ENCODE data around the gene PSMD11. TPM values are rescaled to one million over a fixed set of nuclear protein-coding genes. Genes with fewer than 3 reads are reported as not detected.
"Not testable (repeated sequence)": the region's sequence is repeated elsewhere in the genome, so short reads cannot be mapped to it uniquely, and the experiment has no call there.

Gene PSMD11
- total RNA-seq, 4 donors from 2014 or later, result 10.8 to 89.3 (median 58.5) TPM

DNA sequence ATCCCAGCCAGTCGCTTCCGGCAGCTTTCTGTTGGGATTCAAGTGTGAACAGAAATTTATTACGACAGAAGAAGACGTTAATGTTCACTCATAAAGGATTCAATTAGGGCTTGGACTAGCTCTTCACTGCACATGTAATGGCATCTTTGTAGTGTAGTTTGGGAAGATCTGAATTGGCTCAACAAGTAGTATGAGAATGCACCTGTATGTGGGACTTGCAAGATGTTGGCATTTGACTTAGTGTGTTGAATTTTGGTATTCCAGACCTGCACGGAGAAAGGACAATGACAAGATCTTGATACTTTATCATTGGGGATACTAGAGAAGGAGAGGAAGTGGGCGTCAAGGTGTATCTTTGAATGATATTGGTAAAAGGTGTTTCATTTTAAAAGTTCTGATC, 1.2 kb downstream of the PSMD11 start:
- intact Hi-C loops (cut with DNase I; ENCODE audit: low total_unique reads), result no loop called here
- TF ChIP-seq, protein P1, sequence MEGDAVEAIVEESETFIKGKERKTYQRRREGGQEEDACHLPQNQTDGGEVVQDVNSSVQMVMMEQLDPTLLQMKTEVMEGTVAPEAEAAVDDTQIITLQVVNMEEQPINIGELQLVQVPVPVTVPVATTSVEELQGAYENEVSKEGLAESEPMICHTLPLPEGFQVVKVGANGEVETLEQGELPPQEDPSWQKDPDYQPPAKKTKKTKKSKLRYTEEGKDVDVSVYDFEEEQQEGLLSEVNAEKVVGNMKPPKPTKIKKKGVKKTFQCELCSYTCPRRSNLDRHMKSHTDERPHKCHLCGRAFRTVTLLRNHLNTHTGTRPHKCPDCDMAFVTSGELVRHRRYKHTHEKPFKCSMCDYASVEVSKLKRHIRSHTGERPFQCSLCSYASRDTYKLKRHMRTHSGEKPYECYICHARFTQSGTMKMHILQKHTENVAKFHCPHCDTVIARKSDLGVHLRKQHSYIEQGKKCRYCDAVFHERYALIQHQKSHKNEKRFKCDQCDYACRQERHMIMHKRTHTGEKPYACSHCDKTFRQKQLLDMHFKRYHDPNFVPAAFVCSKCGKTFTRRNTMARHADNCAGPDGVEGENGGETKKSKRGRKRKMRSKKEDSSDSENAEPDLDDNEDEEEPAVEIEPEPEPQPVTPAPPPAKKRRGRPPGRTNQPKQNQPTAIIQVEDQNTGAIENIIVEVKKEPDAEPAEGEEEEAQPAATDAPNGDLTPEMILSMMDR (IDR thresholded peaks at IDR 0.05), result no peak
- no peak for TF ChIP-seq POLR2A (IDR thresholded peaks at IDR 0.05)
- Histone ChIP-seq H3K9me3 (no peaks in the 10 kb centered on the region), H3K27me3 (no peaks in the 10 kb centered on the region), H3K4me3 (peak overlapping the region; percentile 67 to 90), H3K36me3 (no peaks in the 10 kb centered on the region), H3K27ac (no peak overlapping the region), H3K4me1 (no peaks in the 10 kb centered on the region)
- no peak for DNase-seq

DNA sequence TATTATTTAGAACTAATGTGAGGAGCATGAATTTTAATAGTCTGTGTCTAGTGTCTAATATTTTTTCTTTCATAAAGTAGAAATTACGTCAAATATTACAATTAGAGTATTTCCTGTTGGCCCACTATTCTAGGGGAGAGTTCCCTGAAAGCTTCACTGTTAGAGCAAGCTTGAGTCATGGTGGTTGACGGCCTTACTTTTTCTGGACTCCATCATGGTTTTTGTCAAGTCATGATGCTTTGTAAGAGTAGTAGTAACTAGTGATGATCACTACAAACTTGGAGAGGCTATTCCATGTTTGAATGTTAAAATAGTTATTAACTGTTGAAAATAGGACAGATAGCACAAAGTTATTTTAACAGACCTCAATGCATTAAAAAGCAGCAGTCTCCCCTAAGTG, 1.7 kb downstream of the PSMD11 start:
- no peaks in the 10 kb centered on the region for H3K36me3 ChIP-seq
- no peak for TF ChIP-seq POLR2A (IDR thresholded peaks at IDR 0.05)
- TF ChIP-seq, protein P1 (IDR thresholded peaks at IDR 0.05), result no peak
- intact Hi-C loops (cut with DNase I; ENCODE audit: low total_unique reads), result no loop called here
- DNase-seq, result no peak
- peak overlapping the region in 1 of 2 donors; percentile 67 for H3K4me3 ChIP-seq
- H3K27ac ChIP-seq, result no peak overlapping the region
- H3K9me3 ChIP-seq, result no peaks in the 10 kb centered on the region
- no peaks in the 10 kb centered on the region for H3K27me3 ChIP-seq
- H3K4me1 ChIP-seq, result no peaks in the 10 kb centered on the region

DNA sequence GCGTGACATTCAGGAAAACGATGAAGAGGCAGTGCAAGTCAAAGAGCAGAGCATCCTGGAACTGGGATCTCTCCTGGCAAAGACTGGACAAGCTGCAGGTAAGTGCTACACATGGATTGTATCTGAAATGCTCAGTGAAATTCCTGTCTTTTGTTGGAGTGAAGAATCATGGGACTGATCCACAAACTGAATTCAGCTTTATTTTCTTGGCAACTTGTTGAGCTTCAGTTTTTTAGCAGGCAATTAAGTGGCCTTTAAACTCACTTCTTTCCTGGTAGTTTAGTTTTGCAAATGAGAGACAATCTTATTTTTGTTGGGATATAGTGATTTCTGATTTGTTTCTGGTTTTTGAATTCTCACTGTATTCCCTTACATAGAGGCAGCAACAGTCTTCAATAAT, 2.6 kb downstream of the PSMD11 start:
- no peak for TF ChIP-seq POLR2A (IDR thresholded peaks at IDR 0.05)
- TF ChIP-seq, protein P1 (IDR thresholded peaks at IDR 0.05), result no peak
- no peaks in the 10 kb centered on the region for H3K36me3 ChIP-seq
- H3K4me3 ChIP-seq, result no peak overlapping the region
- H3K27ac ChIP-seq, result no peak overlapping the region
- intact Hi-C loops (cut with DNase I; ENCODE audit: low total_unique reads), result no loop called here
- no peak for DNase-seq
- no peaks in the 10 kb centered on the region for H3K27me3 ChIP-seq
- no peaks in the 10 kb centered on the region for H3K4me1 ChIP-seq
- H3K9me3 ChIP-seq, result no peaks in the 10 kb centered on the region

DNA sequence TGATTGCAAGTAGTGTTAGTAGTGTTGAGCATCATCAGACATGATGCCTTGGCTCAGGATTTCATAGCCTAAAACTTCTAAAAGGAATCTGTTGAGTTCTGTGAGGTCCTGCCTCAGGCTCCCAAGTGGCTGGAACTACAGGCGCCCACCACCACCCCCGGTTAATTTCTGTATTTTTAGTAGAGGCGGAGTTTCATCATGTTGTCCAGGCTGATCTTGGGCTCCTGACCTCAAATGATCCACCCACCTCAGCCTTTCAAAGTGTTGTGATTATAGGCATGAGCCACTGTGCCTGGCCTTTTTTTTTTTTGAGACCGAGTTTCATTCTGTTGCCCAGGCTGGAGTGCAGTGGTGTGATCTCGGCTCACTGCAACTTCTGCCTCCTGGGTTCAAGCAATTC, 5.7 kb downstream of the PSMD11 start:
- H3K4me1 ChIP-seq, result no peaks in the 10 kb centered on the region
- H3K27ac ChIP-seq, result no peak overlapping the region
- no peak for DNase-seq
- H3K4me3 ChIP-seq, result no peak overlapping the region
- intact Hi-C loops (cut with DNase I; ENCODE audit: low total_unique reads), result no loop called here
- no peaks in the 10 kb centered on the region for H3K9me3 ChIP-seq
- H3K36me3 ChIP-seq, result no peaks in the 10 kb centered on the region
- no peaks in the 10 kb centered on the region for H3K27me3 ChIP-seq
- TF ChIP-seq POLR2A (IDR thresholded peaks at IDR 0.05), result no peak
- TF ChIP-seq, protein P1 (IDR thresholded peaks at IDR 0.05), result no peak

DNA sequence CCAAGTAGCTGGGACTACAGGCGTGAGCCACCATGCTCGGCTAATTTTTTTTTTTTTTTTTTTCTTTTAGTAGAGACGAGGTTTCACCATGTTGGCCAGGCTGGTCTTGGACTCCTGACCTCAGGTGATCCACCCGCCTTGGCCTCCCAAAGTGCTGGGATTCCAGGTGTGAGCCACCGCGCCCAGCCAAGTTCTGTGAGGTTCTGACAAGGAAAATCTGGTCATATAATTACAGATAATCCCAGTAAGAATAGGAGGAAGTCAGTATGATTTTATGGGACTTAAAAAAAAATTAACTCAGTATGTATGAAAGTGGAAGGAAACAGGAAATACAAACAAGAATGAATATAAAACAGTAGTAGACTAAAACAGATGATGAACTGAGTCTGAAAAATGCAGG, 6.1 kb downstream of the PSMD11 start:
- intact Hi-C loops (cut with DNase I; ENCODE audit: low total_unique reads); H3K4me3 ChIP-seq; H3K27ac ChIP-seq; H3K4me1 ChIP-seq; H3K9me3 ChIP-seq; DNase-seq; H3K36me3 ChIP-seq; H3K27me3 ChIP-seq: not testable (repeated sequence)

DNA sequence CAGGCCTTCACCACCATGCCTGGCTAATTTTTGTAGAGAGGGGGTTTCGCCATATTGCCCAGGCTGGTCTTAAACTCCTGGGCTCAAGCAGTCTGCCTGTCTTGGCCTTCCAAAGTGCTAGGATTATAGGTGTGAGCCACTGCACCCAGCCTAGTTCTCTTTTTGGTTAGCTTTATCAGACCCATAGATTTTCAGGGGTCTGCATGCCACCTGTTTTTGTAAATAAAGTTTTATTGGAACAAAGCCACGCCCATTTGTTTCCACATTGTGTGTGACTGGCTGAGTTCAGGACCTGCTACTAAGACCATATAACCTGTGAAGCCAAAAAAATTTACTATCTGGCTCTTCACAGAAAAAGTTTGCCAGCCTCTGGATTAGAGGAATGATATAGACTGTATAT, 7.6 kb downstream of the PSMD11 start:
- no peaks in the 10 kb centered on the region for H3K36me3 ChIP-seq
- no peaks in the 10 kb centered on the region for H3K27me3 ChIP-seq
- DNase-seq, result no peak
- no peaks in the 10 kb centered on the region for H3K4me1 ChIP-seq
- no peak for TF ChIP-seq POLR2A (IDR thresholded peaks at IDR 0.05)
- no peak overlapping the region for H3K27ac ChIP-seq
- intact Hi-C loops (cut with DNase I; ENCODE audit: low total_unique reads), result no loop called here
- no peak overlapping the region for H3K4me3 ChIP-seq
- no peaks in the 10 kb centered on the region for H3K9me3 ChIP-seq

All from uterus (tissue), 4 donors.